ENCODE data around the gene PSKH1.

PSKH1 gene

GRCh38 chr16:67945392-67945933 lies 52.4 kb downstream of the PSKH1 start:
- TF ChIP-seq CSDC2 (CRISPR knock-in tag; IDR thresholded peaks at IDR 0.05) = no peak
- TF ChIP-seq POU6F1 (CRISPR knock-in tag; IDR thresholded peaks at IDR 0.05; ENCODE audit: borderline replicate concordance, low read depth) = no peak
- no peak for TF ChIP-seq GLIS3 (CRISPR knock-in tag; IDR thresholded peaks at IDR 0.05)
- no peak for TF ChIP-seq ISL1 (CRISPR knock-in tag; IDR thresholded peaks at IDR 0.05)
- no peak for TF ChIP-seq ZFP30 (CRISPR knock-in tag; IDR thresholded peaks at IDR 0.05)
- TF ChIP-seq ZNF70 (CRISPR knock-in tag; IDR thresholded peaks at IDR 0.05) = no peak
- TF ChIP-seq PATZ1 (CRISPR knock-in tag; IDR thresholded peaks at IDR 0.05; ENCODE audit: borderline replicate concordance) = no peak
- TF ChIP-seq CREB5 (CRISPR knock-in tag; IDR thresholded peaks at IDR 0.05; ENCODE audit: low read depth) = no peak
- no peak for TF ChIP-seq SNAI2 (CRISPR knock-in tag; IDR thresholded peaks at IDR 0.05)
- no peak for TF ChIP-seq TOX (CRISPR knock-in tag; IDR thresholded peaks at IDR 0.05; ENCODE audit: borderline replicate concordance)
- TF ChIP-seq TSHZ2 (CRISPR knock-in tag; IDR thresholded peaks at IDR 0.05) = no peak
- ATAC-seq = no peak

- TF ChIP-seq ZNF8 (CRISPR knock-in tag; IDR thresholded peaks at IDR 0.05) (no peak), CREB5 (CRISPR knock-in tag; IDR thresholded peaks at IDR 0.05; ENCODE audit: low read depth) (no peak), OSR1 (CRISPR knock-in tag; IDR thresholded peaks at IDR 0.05) (no peak), RARB (CRISPR knock-in tag; IDR thresholded peaks at IDR 0.05) (no peak), POU6F1 (CRISPR knock-in tag; IDR thresholded peaks at IDR 0.05; ENCODE audit: borderline replicate concordance, low read depth) (no peak), ZFP30 (CRISPR knock-in tag; IDR thresholded peaks at IDR 0.05) (no peak), ZC3H10 (CRISPR knock-in tag; IDR thresholded peaks at IDR 0.05) (no peak), GLIS3 (CRISPR knock-in tag; IDR thresholded peaks at IDR 0.05) (no peak), TSHZ2 (CRISPR knock-in tag; IDR thresholded peaks at IDR 0.05) (no peak), CSDC2 (CRISPR knock-in tag; IDR thresholded peaks at IDR 0.05) (no peak)
- no peak for ATAC-seq
Observed at GRCh38 chr16:67946128-67946569, 53.1 kb downstream of the PSKH1 start.
